Prostate gland (tissue), 2 donors: ENCODE results near the gene ARHGAP45. TPM values are rescaled to one million over a fixed set of nuclear protein-coding genes. Genes with fewer than 3 reads are reported as not detected.

Experiments used
- DNase-seq: peaks from one replicate; pipeline ENCODE4 v3.0.0-alpha.2; 2019; ENCODE audit warnings: low spot score
- H3K27ac ChIP-seq, 2 donors: fragments of 200-600 bp; sonication (generic); 2 replicates each; pipeline ENCODE4 v1.5.1; 2017 to 2019
- H3K27me3 ChIP-seq: fragments of 200-600 bp; sonication (generic); replicated peaks from 2 replicates; pipeline ENCODE4 v1.5.1; 2019; ENCODE audit not compliant: insufficient read depth
- H3K36me3 ChIP-seq, 2 donors: fragments of 200-600 bp; sonication (generic); 1 replicate in 1 of 2; 2 replicates in 1 of 2; pipeline versions ENCODE4 v1.5.1 to v1.8.1; 2017 to 2019
- H3K4me1 ChIP-seq: fragments of 200-600 bp; sonication (generic); replicated peaks from 2 replicates; pipeline ENCODE4 v1.5.1; 2019
- H3K4me3 ChIP-seq, 2 donors: fragments of 200-600 bp; sonication (generic); 2 replicates each; pipeline ENCODE4 v1.5.1; 2017 to 2019
- H3K9me3 ChIP-seq: fragments of 200-600 bp; sonication (generic); 2 replicates; pipeline ENCODE4 v1.5.1; 2017
- CTCF ChIP-seq, 4 experiments: fragments of 200-600 bp in 2 of 4; fragments of 450-650 bp in 2 of 4; sonication (generic) in 2 of 4; IDR thresholded peaks; 1 replicate in 3 of 4; 2 replicates in 1 of 4; pipeline ENCODE4 v1.5.1; 2016 to 2019; ENCODE audit warnings: antibody characterized with exemption in 4 of 4, mild to moderate bottlenecking in 2 of 4, moderate library complexity in 2 of 4
- POLR2A ChIP-seq: fragments of 450-650 bp; IDR thresholded peaks from one replicate; pipeline ENCODE4 v1.6.1; 2016; ENCODE audit warnings: antibody characterized with exemption, mild to moderate bottlenecking
- POLR2AphosphoS5 ChIP-seq: sonication (generic); formaldehyde crosslinking; IDR thresholded peaks from one replicate; pipeline ENCODE4 v1.6.1; 2017; ENCODE audit warnings: antibody characterized with exemption
- WGBS: methylation state at CpG from one replicate; pipeline ENCODE4 v1.1.5; 2018; 5-methylcytosine and 5-hydroxymethylcytosine counted together
- intact Hi-C: fragments of 100-400 bp; cut with DNase I; formaldehyde crosslinking; loops from one replicate; pipeline ENCODE4 v1.14.2; 2022
- total RNA-seq, 2 donors: library from RNA; depleted of rRNA; stranded (reverse); fragments of >200 nt; gene quantifications; one replicate each; pipeline ENCODE4 v1.1.0, GENCODE V29; 2016

ARHGAP45 gene
- total RNA-seq, 2 donors from 2014 or later = 8.9 to 26.2 TPM

- peak overlapping the region; percentile 99 for H3K27ac ChIP-seq
- peak overlapping the region; percentile 95 to 97 for H3K4me3 ChIP-seq
- intact Hi-C loops = no loop called here
- no peaks in the 10 kb centered on the region for H3K27me3 ChIP-seq
- peaks cover 5 to 28% of the 10 kb centered on the region in 2 donors for H3K36me3 ChIP-seq
- peaks cover 12% of the 10 kb centered on the region for H3K4me1 ChIP-seq
- DNase-seq = peak; percentile 60
- 0% methylated on average over 56 of the region's 93 CpGs for WGBS
- no peaks in the 10 kb centered on the region for H3K9me3 ChIP-seq
- peak; percentile 36 for TF ChIP-seq POLR2A
- peak; percentile 28 for TF ChIP-seq POLR2AphosphoS5
- peak in 1 of 4 experiments; percentile 7 for TF ChIP-seq CTCF (IDR thresholded peaks at IDR 0.05)
Observed at GRCh38 chr19:1104311-1105007, 37.5 kb downstream of the ARHGAP45 start.

- DNase-seq = peak; percentile 24
- Histone ChIP-seq H3K36me3 (peaks cover 5 to 36% of the 10 kb centered on the region in 2 donors), H3K4me3 (peak overlapping the region; percentile 95 to 97), H3K27me3 (no peaks in the 10 kb centered on the region), H3K9me3 (no peaks in the 10 kb centered on the region), H3K4me1 (peaks cover 12% of the 10 kb centered on the region), H3K27ac (peak overlapping the region; percentile 99)
- TF ChIP-seq POLR2A (no peak), POLR2AphosphoS5 (peak; percentile 19)
- WGBS = 30% methylated on average over 36 of the region's 69 CpGs
- intact Hi-C loops = no loop called here
Observed at GRCh38 chr19:1105008-1105872, 38.3 kb downstream of the ARHGAP45 start.

GRCh38 chr19:1105873-1106840, 39.2 kb downstream of the ARHGAP45 start:
- TF ChIP-seq POLR2A = no peak
- TF ChIP-seq POLR2AphosphoS5 = no peak
- TF ChIP-seq CTCF (IDR thresholded peaks at IDR 0.05) = no peak
- peak overlapping the region; percentile 99 for H3K27ac ChIP-seq
- peak overlapping the region in 1 of 2 donors; percentile 97 for H3K4me3 ChIP-seq
- no peaks in the 10 kb centered on the region for H3K27me3 ChIP-seq
- no peak for DNase-seq
- H3K4me1 ChIP-seq = peaks cover 12% of the 10 kb centered on the region
- intact Hi-C loops = no loop called here
- no peaks in the 10 kb centered on the region for H3K9me3 ChIP-seq
- WGBS = 83% methylated on average over 29 of the region's 32 CpGs
- H3K36me3 ChIP-seq = peaks cover 5 to 37% of the 10 kb centered on the region in 2 donors

GRCh38 chr19:1106841-1107660, 40.1 kb downstream of the ARHGAP45 start:
- Histone ChIP-seq H3K36me3 (peaks cover 5 to 37% of the 10 kb centered on the region in 2 donors), H3K27ac (peak overlapping the region in 1 of 2 donors; percentile 99)

More at GRCh38 chr19:1106841-1107660, 40.1 kb downstream of the ARHGAP45 start:
- peaks cover 12% of the 10 kb centered on the region for H3K4me1 ChIP-seq
- intact Hi-C loops = no loop called here
- no peaks in the 10 kb centered on the region for H3K27me3 ChIP-seq
- no peak for DNase-seq
- WGBS = 52% methylated on average over 7 of the region's 17 CpGs
- TF ChIP-seq POLR2A (no peak), CTCF (IDR thresholded peaks at IDR 0.05) (peak in 1 of 4 experiments; percentile 22)
- H3K9me3 ChIP-seq = no peaks in the 10 kb centered on the region
- H3K4me3 ChIP-seq = no peak overlapping the region
